NCI-H460 (cell line): Measurements from ENCODE around the gene CASP9. TPM values are rescaled to one million over a fixed set of nuclear protein-coding genes. Genes with fewer than 3 reads are reported as not detected.

Source experiments
- DNase-seq: peaks from one replicate; pipeline ENCODE4 v3.0.0-alpha.2; 2016; ENCODE audit warnings: low read depth; ENCODE audit errors: extremely low read depth
- polyA plus RNA-seq: library from polyadenylated mRNA; depleted of rRNA; stranded (reverse); fragments of >200 nt; gene quantifications from 2 replicates; pipeline ENCODE4 v1.2.3, GENCODE V29; 2014; cell fraction: nucleus; rRNA removed
- total RNA-seq: library from RNA; depleted of rRNA; stranded (reverse); fragments of >200 nt; shearing (Covaris generic); gene quantifications from 2 replicates; pipeline ENCODE4 v1.2.3, GENCODE V29; 2014; rRNA removed

CASP9 gene
- 18.0 and 19.3 TPM in 2 replicates for total RNA-seq
- polyA plus RNA-seq = 26.8 and 30.7 TPM in 2 replicates

GRCh38 chr1:15524021-15524282 lies at the start of gene CASP9:
Gene CASP9 (minus strand): TSS chr1:15524215. CDS start chr1:15524200, 15 bp downstream.
- DNase-seq = no peak

- no peak for DNase-seq
Observed at GRCh38 chr1:15573477-15573876, 49.5 kb upstream of the CASP9 start.

GRCh38 chr1:15571266-15571665 lies 47.3 kb upstream of the CASP9 start:
- no peak for DNase-seq

- DNase-seq = no peak
Observed at GRCh38 chr1:15570861-15571260, 46.8 kb upstream of the CASP9 start.

- no peak for DNase-seq
Observed at GRCh38 chr1:15568387-15569073, 44.5 kb upstream of the CASP9 start.

GRCh38 chr1:15559189-15559810 lies 35.3 kb upstream of the CASP9 start:
- DNase-seq = no peak

- DNase-seq = no peak
Observed at GRCh38 chr1:15558516-15558915, 34.5 kb upstream of the CASP9 start.

- no peak for DNase-seq
Observed at GRCh38 chr1:15557594-15557993, 33.6 kb upstream of the CASP9 start.

GRCh38 chr1:15557008-15557407 lies 33.0 kb upstream of the CASP9 start:
- no peak for DNase-seq

- DNase-seq = no peak
Observed at GRCh38 chr1:15550573-15550972, 26.6 kb upstream of the CASP9 start.

- no peak for DNase-seq
Observed at GRCh38 chr1:15546641-15547040, 22.6 kb upstream of the CASP9 start.

- DNase-seq = no peak
Observed at GRCh38 chr1:15543589-15544568, 19.9 kb upstream of the CASP9 start.

GRCh38 chr1:15543251-15543588 lies 19.2 kb upstream of the CASP9 start:
- no peak for DNase-seq

GRCh38 chr1:15542388-15543250 lies 18.6 kb upstream of the CASP9 start:
- DNase-seq = no peak

- no peak for DNase-seq
Observed at GRCh38 chr1:15541231-15541792, 17.3 kb upstream of the CASP9 start.

- DNase-seq = no peak
Observed at GRCh38 chr1:15540186-15540585, 16.2 kb upstream of the CASP9 start.

GRCh38 chr1:15538771-15539170 lies 14.8 kb upstream of the CASP9 start:
- no peak for DNase-seq

GRCh38 chr1:15531682-15532081 lies 7.7 kb upstream of the CASP9 start:
- no peak for DNase-seq

GRCh38 chr1:15531003-15531402 lies 7.0 kb upstream of the CASP9 start:
- DNase-seq = no peak
